ENCODE results near the gene ITPR3.
A peak's percentile ranks its signal among the peaks of the same experiment; 100 is the strongest.
"Not testable (repeated sequence)": the region's sequence is repeated elsewhere in the genome, so short reads cannot be mapped to it uniquely, and the experiment has no call there.

Gene ITPR3

GRCh38 chr6:33596894-33597293, 24.2 kb upstream of the ITPR3 start:
- not testable (repeated sequence) for H3K9me3 Mint-ChIP-seq, H3K27me3 Mint-ChIP-seq, DNase-seq, H3K36me3 Mint-ChIP-seq
- ATAC-seq (replicated peaks) = peak; percentile 24 to 39
- peak overlapping the region in 1 of 2 donors; percentile 44 for H3K4me3 Mint-ChIP-seq
- H3K4me1 Mint-ChIP-seq = peaks cover 37 to 51% of the 10 kb centered on the region in 2 donors
- H3K27ac Mint-ChIP-seq = peak overlapping the region; percentile 95

DNA sequence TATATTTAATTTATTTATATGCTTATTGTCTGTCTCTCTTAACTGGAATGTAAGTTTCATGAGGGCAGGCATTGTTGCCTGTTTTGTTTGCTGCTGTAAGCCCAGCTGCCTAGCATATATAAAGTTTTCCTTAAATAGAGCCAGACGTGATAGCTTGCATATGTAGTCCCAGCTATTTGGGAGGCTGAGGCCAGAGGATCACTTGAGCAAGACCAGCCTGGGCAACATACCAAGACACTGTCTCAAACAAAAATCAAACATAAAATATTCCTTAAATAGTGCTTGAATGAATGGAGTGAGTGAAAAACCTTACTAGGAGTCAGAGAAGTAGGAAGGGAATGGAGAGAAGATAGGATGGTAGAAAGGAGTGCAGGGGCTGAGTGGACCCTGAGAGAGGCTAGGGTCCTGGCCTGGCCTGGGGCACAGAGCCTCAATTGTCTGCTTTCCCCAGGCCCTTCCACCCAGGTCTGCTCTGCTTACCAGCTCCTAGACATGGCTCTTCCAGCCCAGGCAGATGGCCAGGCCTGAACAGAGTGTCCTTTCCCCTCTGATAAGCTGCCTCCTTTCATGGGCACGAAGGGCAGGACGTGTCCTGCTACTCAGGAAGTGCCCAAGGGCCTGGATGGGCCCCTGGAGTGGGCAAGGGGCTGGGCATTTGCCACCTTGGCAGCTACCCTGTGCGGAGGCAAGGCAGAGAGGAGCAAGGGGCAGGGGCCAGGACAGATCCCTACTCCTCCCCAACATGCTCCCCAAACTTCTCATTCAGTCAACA, 23.4 kb upstream of the ITPR3 start:
- Mint-ChIP-seq H3K4me3 (no peak overlapping the region), H3K27me3 (no peaks in the 10 kb centered on the region), H3K4me1 (peaks cover 30 to 42% of the 10 kb centered on the region in 2 donors), H3K36me3 (peaks cover 0 to 3% of the 10 kb centered on the region in 2 donors), H3K9me3 (no peaks in the 10 kb centered on the region), H3K27ac (no peak overlapping the region)
- ATAC-seq (replicated peaks) (no peak), DNase-seq (no peak)

GRCh38 chr6:33599413-33599938, 21.6 kb upstream of the ITPR3 start:
- H3K9me3 Mint-ChIP-seq = no peaks in the 10 kb centered on the region
- ATAC-seq (replicated peaks) (no peak), DNase-seq (no peak)
- peaks cover 0 to 3% of the 10 kb centered on the region in 2 donors for H3K36me3 Mint-ChIP-seq
- H3K27me3 Mint-ChIP-seq = no peaks in the 10 kb centered on the region
- H3K4me3 Mint-ChIP-seq = no peak overlapping the region
- H3K27ac Mint-ChIP-seq = no peak overlapping the region
- H3K4me1 Mint-ChIP-seq = peaks cover 23 to 31% of the 10 kb centered on the region in 2 donors

DNA sequence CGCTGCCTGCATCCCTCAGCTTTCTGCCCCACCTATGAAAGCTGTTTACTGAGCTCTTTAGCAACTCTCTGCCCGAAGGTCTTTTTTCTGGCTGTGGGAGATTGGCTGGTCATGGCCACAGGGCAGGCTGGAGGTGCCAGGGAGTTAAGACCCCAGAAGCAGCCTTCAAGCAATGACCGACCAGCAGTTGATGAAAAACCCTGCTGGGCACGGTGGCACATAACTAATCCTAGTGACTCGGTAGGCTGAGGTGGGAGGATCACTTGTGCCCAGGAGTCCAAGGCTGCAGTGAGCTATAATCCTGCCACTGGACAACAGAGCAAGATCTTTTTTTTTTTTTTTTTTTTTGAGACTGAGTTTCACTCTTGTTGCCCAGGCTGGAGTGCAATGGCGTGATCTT, 20.4 kb upstream of the ITPR3 start:
- peaks cover 18 to 25% of the 10 kb centered on the region in 2 donors for H3K4me1 Mint-ChIP-seq
- H3K36me3 Mint-ChIP-seq = peaks cover 0 to 3% of the 10 kb centered on the region in 2 donors
- H3K4me3 Mint-ChIP-seq = no peak overlapping the region
- peaks cover 1 to 6% of the 10 kb centered on the region in 2 donors for H3K9me3 Mint-ChIP-seq
- DNase-seq = no peak
- H3K27me3 Mint-ChIP-seq = no peaks in the 10 kb centered on the region
- ATAC-seq (replicated peaks) = no peak
- no peak overlapping the region for H3K27ac Mint-ChIP-seq

DNA sequence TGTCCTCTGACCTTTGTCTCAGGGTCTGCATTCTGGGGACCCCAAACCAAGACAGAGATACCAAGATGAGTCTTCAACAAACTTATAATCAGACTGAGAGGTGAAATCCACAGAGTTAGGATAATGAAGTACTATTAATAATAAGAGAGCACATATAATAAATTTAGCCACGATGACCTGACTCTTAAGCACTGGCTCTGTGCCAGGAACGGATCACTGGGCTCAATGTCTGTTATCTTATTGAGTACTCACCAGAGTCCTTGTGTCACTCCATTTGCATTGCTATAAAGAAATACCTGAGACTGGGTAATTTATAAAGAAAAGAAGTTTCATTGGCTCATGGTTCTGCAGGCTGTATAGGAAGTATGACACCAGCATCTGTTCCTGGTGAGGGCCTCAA, 18.9 kb upstream of the ITPR3 start:
- Mint-ChIP-seq H3K36me3 (no peaks in the 10 kb centered on the region), H3K27ac (no peak overlapping the region), H3K27me3 (no peaks in the 10 kb centered on the region), H3K9me3 (peaks cover 1 to 6% of the 10 kb centered on the region in 2 donors), H3K4me3 (no peak overlapping the region), H3K4me1 (peaks cover 12 to 20% of the 10 kb centered on the region in 2 donors)
- DNase-seq (no peak), ATAC-seq (replicated peaks) (no peak)

DNA sequence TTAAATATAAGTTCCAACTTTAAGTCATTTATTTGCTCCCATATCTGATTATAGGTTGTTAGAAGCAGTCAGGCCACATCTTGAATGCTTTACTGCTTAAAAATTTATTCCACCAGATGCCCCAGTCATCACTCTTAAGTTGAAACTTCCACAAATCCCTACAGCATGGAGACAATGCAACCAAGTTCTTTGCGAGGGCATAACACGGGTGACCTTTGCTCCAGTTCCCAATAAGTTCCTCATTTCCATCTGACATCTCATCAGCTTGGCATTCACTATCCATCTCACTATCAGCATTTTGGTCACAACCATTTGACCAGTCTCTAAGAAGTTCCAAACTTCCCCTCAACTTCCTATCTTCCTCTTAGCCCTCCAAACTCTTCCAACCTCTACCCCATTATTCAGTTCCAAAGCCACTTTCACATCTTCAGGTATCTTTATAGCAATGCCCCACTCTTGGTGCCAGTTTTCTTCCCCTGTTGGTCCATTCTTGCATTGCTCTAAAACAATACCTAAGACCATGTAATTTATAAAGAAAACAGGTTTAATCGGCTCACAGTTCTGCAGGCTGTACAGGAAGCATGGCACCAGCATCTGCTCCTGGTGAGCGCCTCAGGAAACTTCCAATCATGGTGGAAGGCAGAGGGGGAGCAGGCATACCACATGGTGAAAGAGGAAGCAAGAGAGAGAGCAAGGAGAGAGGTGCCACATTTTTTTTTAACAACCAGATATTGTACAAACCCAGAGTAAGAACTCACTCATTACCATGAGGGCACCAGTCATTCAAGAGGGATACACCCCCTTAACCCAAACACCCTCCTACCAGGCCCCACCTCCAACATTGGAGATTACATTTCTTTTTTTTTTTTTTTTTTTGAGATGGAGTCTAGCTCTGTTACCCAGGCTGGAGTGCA, 15.9 kb upstream of the ITPR3 start:
- peaks cover 1 to 6% of the 10 kb centered on the region in 2 donors for H3K9me3 Mint-ChIP-seq
- H3K27me3 Mint-ChIP-seq = peaks cover 0 to 5% of the 10 kb centered on the region in 2 donors
- DNase-seq (no peak), ATAC-seq (replicated peaks) (peak in 1 of 2 donors; percentile 31)
- peaks cover 17 to 27% of the 10 kb centered on the region in 2 donors for H3K4me1 Mint-ChIP-seq
- H3K36me3 Mint-ChIP-seq = no peaks in the 10 kb centered on the region
- H3K4me3 Mint-ChIP-seq = no peak overlapping the region
- no peak overlapping the region for H3K27ac Mint-ChIP-seq

DNA sequence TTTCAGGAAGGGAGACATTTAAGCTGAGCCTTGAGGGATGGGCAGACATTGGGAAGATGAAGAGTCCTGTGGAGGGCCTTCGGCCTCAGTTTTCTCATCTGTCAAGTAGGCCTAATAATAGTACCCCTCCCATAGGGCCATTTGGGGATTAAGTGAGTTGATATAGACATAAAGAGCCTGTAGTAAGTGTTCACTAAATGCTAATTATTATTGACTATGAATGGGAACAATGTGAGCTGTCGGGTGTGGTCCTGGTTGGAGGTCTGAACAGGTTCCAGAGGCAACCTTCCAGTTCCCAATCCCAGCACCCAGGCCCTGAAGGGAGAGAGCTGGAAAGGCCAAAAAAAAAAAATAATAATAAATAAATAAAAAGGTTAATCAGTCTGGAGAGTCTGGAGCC, 14.5 kb upstream of the ITPR3 start:
- no peaks in the 10 kb centered on the region for H3K36me3 Mint-ChIP-seq
- ATAC-seq (replicated peaks) (no peak), DNase-seq (no peak)
- peaks cover 1 to 6% of the 10 kb centered on the region in 2 donors for H3K9me3 Mint-ChIP-seq
- peaks cover 0 to 5% of the 10 kb centered on the region in 2 donors for H3K27me3 Mint-ChIP-seq
- H3K27ac Mint-ChIP-seq = no peak overlapping the region
- H3K4me1 Mint-ChIP-seq = peaks cover 18 to 28% of the 10 kb centered on the region in 2 donors
- H3K4me3 Mint-ChIP-seq = no peak overlapping the region

- Mint-ChIP-seq H3K36me3 (no peaks in the 10 kb centered on the region), H3K27ac (no peak overlapping the region), H3K4me1 (peaks cover 18 to 28% of the 10 kb centered on the region in 2 donors), H3K27me3 (peaks cover 0 to 5% of the 10 kb centered on the region in 2 donors), H3K9me3 (peaks cover 1 to 6% of the 10 kb centered on the region in 2 donors), H3K4me3 (no peak overlapping the region)
- ATAC-seq (replicated peaks) (no peak), DNase-seq (no peak)
Observed at GRCh38 chr6:33607126-33607783, 13.9 kb upstream of the ITPR3 start.

DNA sequence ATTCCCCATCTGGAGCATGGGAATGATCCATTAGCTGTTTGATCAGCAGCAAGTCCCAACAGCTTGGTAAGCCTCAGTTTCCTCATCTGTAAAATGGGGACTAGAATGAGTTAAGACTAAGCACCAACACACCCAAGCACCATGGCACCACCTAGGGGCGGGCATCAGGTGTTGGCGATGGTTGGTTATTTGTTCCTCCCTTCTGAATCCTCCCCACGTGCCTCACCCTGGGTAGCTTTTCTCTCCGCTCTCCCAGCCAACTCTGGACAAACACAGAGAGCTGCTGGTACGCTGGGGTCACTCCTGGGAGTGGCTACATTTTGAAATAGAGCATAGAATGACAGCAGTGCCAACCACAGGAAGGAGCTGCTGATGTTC, 13.3 kb upstream of the ITPR3 start:
- Mint-ChIP-seq H3K27me3 (peaks cover 0 to 5% of the 10 kb centered on the region in 2 donors), H3K4me3 (no peak overlapping the region), H3K4me1 (peaks cover 18 to 28% of the 10 kb centered on the region in 2 donors), H3K9me3 (peaks cover 1 to 6% of the 10 kb centered on the region in 2 donors), H3K27ac (no peak overlapping the region), H3K36me3 (no peaks in the 10 kb centered on the region)
- peak; percentile 62 to 63 for ATAC-seq (replicated peaks)
- DNase-seq = no peak

GRCh38 chr6:33609019-33609418, 12.1 kb upstream of the ITPR3 start:
- ATAC-seq (replicated peaks) (no peak), DNase-seq (no peak)
- peaks cover 18 to 28% of the 10 kb centered on the region in 2 donors for H3K4me1 Mint-ChIP-seq
- peak overlapping the region; percentile 73 for H3K27ac Mint-ChIP-seq
- peaks cover 0 to 5% of the 10 kb centered on the region in 2 donors for H3K27me3 Mint-ChIP-seq
- no peaks in the 10 kb centered on the region for H3K36me3 Mint-ChIP-seq
- peaks cover 1 to 6% of the 10 kb centered on the region in 2 donors for H3K9me3 Mint-ChIP-seq
- H3K4me3 Mint-ChIP-seq = no peak overlapping the region

DNA sequence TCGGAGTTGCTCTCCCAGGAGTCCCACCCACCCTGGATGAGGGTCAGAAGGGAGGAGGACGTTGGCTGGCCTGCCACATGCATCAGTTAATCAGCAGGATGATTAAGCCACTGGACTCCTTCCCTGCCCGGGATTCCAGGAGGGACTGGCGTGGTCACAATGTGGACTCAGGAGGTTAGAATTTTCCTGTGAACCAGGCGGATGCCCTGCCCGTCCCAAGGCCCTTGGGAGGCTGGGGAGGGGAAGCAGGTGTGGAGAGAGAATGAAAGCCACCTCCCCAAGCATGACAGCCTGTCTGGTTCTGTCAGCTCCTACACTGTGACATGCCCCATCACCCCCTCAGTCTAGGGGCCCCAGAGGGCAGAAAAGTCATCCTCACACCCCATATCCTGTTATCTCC, 11.6 kb upstream of the ITPR3 start:
- H3K4me1 Mint-ChIP-seq = peaks cover 18 to 28% of the 10 kb centered on the region in 2 donors
- peaks cover 1 to 6% of the 10 kb centered on the region in 2 donors for H3K9me3 Mint-ChIP-seq
- no peak for DNase-seq
- peaks cover 0 to 5% of the 10 kb centered on the region in 2 donors for H3K27me3 Mint-ChIP-seq
- no peak overlapping the region for H3K27ac Mint-ChIP-seq
- H3K36me3 Mint-ChIP-seq = no peaks in the 10 kb centered on the region
- H3K4me3 Mint-ChIP-seq = no peak overlapping the region
- peak in 1 of 2 donors; percentile 28 for ATAC-seq (replicated peaks)

- ATAC-seq (replicated peaks) = no peak
- H3K36me3 Mint-ChIP-seq = no peaks in the 10 kb centered on the region
- H3K4me3 Mint-ChIP-seq = no peak overlapping the region
- H3K27me3 Mint-ChIP-seq = peaks cover 0 to 5% of the 10 kb centered on the region in 2 donors
- peaks cover 17 to 28% of the 10 kb centered on the region in 2 donors for H3K4me1 Mint-ChIP-seq
- H3K27ac Mint-ChIP-seq = peak overlapping the region; percentile 38
- H3K9me3 Mint-ChIP-seq = peaks cover 1 to 4% of the 10 kb centered on the region in 2 donors
- DNase-seq = no peak
Observed at GRCh38 chr6:33610067-33610466, 11.1 kb upstream of the ITPR3 start.

- no peak for ATAC-seq (replicated peaks)
- no peak for DNase-seq
- no peaks in the 10 kb centered on the region for H3K9me3 Mint-ChIP-seq
- no peak overlapping the region for H3K4me3 Mint-ChIP-seq
- peaks cover 13 to 22% of the 10 kb centered on the region in 2 donors for H3K4me1 Mint-ChIP-seq
- H3K27me3 Mint-ChIP-seq = peaks cover 0 to 5% of the 10 kb centered on the region in 2 donors
- H3K36me3 Mint-ChIP-seq = no peaks in the 10 kb centered on the region
- H3K27ac Mint-ChIP-seq = no peak overlapping the region
Observed at GRCh38 chr6:33610779-33611732, 10.1 kb upstream of the ITPR3 start.

All from stimulated activated naive B cell treated with anti-CD40 and anti-IgM and Interleukin-4, amounts not matched to agents 10 μg/mL and 1 μg/mL and 100 μg/mL, for 72 hours (primary cell).